Endothelial cell (in vitro differentiated cells): Measurements from ENCODE around the gene SIRT3. TPM values are rescaled to one million over a fixed set of nuclear protein-coding genes. Genes with fewer than 3 reads are reported as not detected.

Experiments
- DNase-seq: peaks from one replicate; pipeline ENCODE4 v3.0.0; 2021; ENCODE audit warnings: low spot score
- H3K27ac Mint-ChIP-seq: one replicate; pipeline ENCODE4 v1.8.0; 2021; ENCODE audit warnings: mixed read lengths, inconsistent platforms; ENCODE audit not compliant: unreplicated experiment
- H3K27me3 Mint-ChIP-seq: one replicate; pipeline ENCODE4 v1.8.0; 2021; ENCODE audit warnings: mild to moderate bottlenecking, moderate library complexity, mixed read lengths, inconsistent platforms; ENCODE audit not compliant: unreplicated experiment
- H3K36me3 Mint-ChIP-seq: one replicate; pipeline ENCODE4 v1.8.0; 2021; ENCODE audit warnings: mild to moderate bottlenecking, low read depth, mixed read lengths, inconsistent platforms; ENCODE audit not compliant: unreplicated experiment
- H3K4me1 Mint-ChIP-seq: one replicate; pipeline ENCODE4 v1.8.0; 2021; ENCODE audit warnings: mild to moderate bottlenecking, mixed read lengths, inconsistent platforms; ENCODE audit not compliant: unreplicated experiment
- H3K4me3 Mint-ChIP-seq: one replicate; pipeline ENCODE4 v1.8.0; 2021; ENCODE audit warnings: mild to moderate bottlenecking, mixed read lengths, inconsistent platforms; ENCODE audit not compliant: unreplicated experiment
- H3K9me3 Mint-ChIP-seq: one replicate; pipeline ENCODE4 v1.8.0; 2021; ENCODE audit warnings: mixed read lengths, inconsistent platforms; ENCODE audit not compliant: unreplicated experiment
- total RNA-seq: library from RNA; stranded (reverse); fragmentation: NEBNext Ultra II Directional; extraction: Animal tissue kit (Norgen Biotek cat#: 25700); gene quantifications from one replicate; pipeline ENCODE4 v1.2.1, GENCODE V29; 2021; ENCODE audit not compliant: unreplicated experiment
- TF ChIP-seq, protein P1 (sequence below): fragments of 200-600 bp; sonication (generic); IDR thresholded peaks from one replicate; pipeline ENCODE4 v1.5.0; 2021; ENCODE audit warnings: antibody characterized with exemption; ENCODE audit not compliant: unreplicated experiment

The SIRT3 gene
- total RNA-seq, 1 donor from 2014 or later: 23.4 TPM

GRCh38 chr11:253886-254270, 17.7 kb upstream of the SIRT3 start:
- no peaks in the 10 kb centered on the region for H3K4me1 Mint-ChIP-seq
- H3K27me3 Mint-ChIP-seq: peaks cover 5% of the 10 kb centered on the region
- no peak for DNase-seq
- H3K9me3 Mint-ChIP-seq: no peaks in the 10 kb centered on the region
- TF ChIP-seq, protein P1, sequence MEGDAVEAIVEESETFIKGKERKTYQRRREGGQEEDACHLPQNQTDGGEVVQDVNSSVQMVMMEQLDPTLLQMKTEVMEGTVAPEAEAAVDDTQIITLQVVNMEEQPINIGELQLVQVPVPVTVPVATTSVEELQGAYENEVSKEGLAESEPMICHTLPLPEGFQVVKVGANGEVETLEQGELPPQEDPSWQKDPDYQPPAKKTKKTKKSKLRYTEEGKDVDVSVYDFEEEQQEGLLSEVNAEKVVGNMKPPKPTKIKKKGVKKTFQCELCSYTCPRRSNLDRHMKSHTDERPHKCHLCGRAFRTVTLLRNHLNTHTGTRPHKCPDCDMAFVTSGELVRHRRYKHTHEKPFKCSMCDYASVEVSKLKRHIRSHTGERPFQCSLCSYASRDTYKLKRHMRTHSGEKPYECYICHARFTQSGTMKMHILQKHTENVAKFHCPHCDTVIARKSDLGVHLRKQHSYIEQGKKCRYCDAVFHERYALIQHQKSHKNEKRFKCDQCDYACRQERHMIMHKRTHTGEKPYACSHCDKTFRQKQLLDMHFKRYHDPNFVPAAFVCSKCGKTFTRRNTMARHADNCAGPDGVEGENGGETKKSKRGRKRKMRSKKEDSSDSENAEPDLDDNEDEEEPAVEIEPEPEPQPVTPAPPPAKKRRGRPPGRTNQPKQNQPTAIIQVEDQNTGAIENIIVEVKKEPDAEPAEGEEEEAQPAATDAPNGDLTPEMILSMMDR: no peak
- no peak overlapping the region for H3K4me3 Mint-ChIP-seq
- H3K27ac Mint-ChIP-seq: no peak overlapping the region
- peaks cover 39% of the 10 kb centered on the region for H3K36me3 Mint-ChIP-seq

GRCh38 chr11:253160-253885, 17.2 kb upstream of the SIRT3 start:
- no peaks in the 10 kb centered on the region for H3K9me3 Mint-ChIP-seq
- H3K27me3 Mint-ChIP-seq: peaks cover 5% of the 10 kb centered on the region
- H3K36me3 Mint-ChIP-seq: peaks cover 43% of the 10 kb centered on the region
- no peak overlapping the region for H3K4me3 Mint-ChIP-seq
- TF ChIP-seq, protein P1: no peak
- H3K4me1 Mint-ChIP-seq: no peaks in the 10 kb centered on the region
- DNase-seq: no peak
- no peak overlapping the region for H3K27ac Mint-ChIP-seq

DNA sequence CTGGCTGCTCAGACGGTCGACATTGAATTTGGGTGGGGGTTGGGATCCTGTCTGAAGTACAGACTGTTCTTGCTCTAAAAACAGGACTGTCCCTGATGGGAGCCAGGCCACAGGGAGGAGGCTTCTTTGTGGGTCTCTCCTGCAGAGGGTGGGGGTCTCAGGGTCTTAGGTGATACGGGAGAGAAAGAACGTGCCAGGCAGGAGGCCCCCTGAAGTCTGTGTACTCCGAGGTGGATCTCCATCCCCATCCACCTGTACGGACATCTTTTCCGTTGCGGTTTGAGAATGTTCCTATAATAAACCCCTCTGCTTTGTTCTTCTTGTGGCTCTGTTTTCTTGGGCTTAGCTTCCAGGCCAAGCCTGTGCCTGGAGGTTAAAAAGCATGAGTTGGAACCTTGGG, 16.5 kb upstream of the SIRT3 start:
- H3K27ac Mint-ChIP-seq: no peak overlapping the region
- peaks cover 5% of the 10 kb centered on the region for H3K27me3 Mint-ChIP-seq
- H3K4me3 Mint-ChIP-seq: no peak overlapping the region
- H3K36me3 Mint-ChIP-seq: peaks cover 48% of the 10 kb centered on the region
- no peak for DNase-seq
- no peaks in the 10 kb centered on the region for H3K9me3 Mint-ChIP-seq
- H3K4me1 Mint-ChIP-seq: no peaks in the 10 kb centered on the region
- TF ChIP-seq, protein P1: no peak

DNA sequence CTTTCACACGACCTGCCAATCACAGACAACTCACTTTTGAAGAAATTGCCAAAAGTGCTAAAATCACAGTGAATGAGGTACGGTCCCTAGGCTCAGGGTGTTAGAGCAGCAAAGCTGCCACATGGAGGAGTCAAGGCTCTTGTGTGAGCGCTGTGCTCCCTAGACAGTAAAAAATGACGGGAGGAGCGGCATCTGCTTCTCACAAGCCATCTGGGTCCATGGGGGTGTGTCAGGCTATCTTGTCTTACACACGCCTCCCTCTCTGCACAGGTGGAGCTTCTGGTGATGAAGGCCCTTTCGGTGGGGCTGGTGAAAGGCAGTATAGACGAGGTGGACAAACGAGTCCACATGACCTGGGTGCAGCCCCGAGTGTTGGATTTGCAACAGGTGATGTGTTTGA, 15.4 kb upstream of the SIRT3 start:
- TF ChIP-seq, protein P1: no peak
- H3K9me3 Mint-ChIP-seq: no peaks in the 10 kb centered on the region
- H3K27me3 Mint-ChIP-seq: peaks cover 5% of the 10 kb centered on the region
- no peak for DNase-seq
- H3K27ac Mint-ChIP-seq: no peak overlapping the region
- no peaks in the 10 kb centered on the region for H3K4me1 Mint-ChIP-seq
- no peak overlapping the region for H3K4me3 Mint-ChIP-seq
- peaks cover 48% of the 10 kb centered on the region for H3K36me3 Mint-ChIP-seq

- Mint-ChIP-seq H3K36me3 (peaks cover 51% of the 10 kb centered on the region), H3K9me3 (no peaks in the 10 kb centered on the region), H3K4me3 (peak overlapping the region; percentile 73), H3K4me1 (no peaks in the 10 kb centered on the region), H3K27ac (peak overlapping the region; percentile 30), H3K27me3 (peaks cover 4% of the 10 kb centered on the region)
- TF ChIP-seq, protein P1: peak; percentile 80
- DNase-seq: peak; percentile 82
Measured at GRCh38 chr11:250740-251299, 14.7 kb upstream of the SIRT3 start.
